Left cardiac atrium (tissue), 4 donors: ENCODE measurements around the gene STARD13. TPM values are rescaled to one million over a fixed set of nuclear protein-coding genes. Genes with fewer than 3 reads are reported as not detected.
A peak's percentile ranks its signal among the peaks of the same experiment; 100 is the strongest.

Source experiments
- ATAC-seq, 2 donors: fragments of 200-7000 bp; cut with Tn5 transposase; one replicate each; pipeline ENCODE4 v1.9.1; 2020; ENCODE audit warnings: mild to moderate bottlenecking in 2 of 2, moderate library complexity in 2 of 2
- DNase-seq: peaks from one replicate; pipeline ENCODE4 v3.0.0-alpha.2; 2020
- intact Hi-C, 2 donors: fragments of 100-400 bp; cut with DNase I; formaldehyde crosslinking; loops; one replicate each; pipeline versions ENCODE4 v1.14.1 to v1.15.1; 2022 to 2023
- total RNA-seq, 2 donors: library from RNA; stranded (reverse); fragmentation: NEBNext Ultra II Directional; extraction: Animal tissue kit (Norgen Biotek cat#: 25700); gene quantifications; one replicate each; pipeline ENCODE4 v1.2.1, GENCODE V29; 2021
- donor health status: DM: no; HTN: yes; CAD: no.
- donor health status: DM: no; HTN: yes; CAD: no; lungs with severe emphysema.
- donor health status: DM: yes; HTN: yes; CAD: no.
- donor health status: Dilated cardiomyopathy.

STARD13 gene
- total RNA-seq, 2 donors from 2014 or later: 26.8 to 33.3 TPM

GRCh38 chr13:33119856-33120543 lies 165.6 kb downstream of the STARD13 start:
- intact Hi-C loops: loop anchor here in 1 of 2 donors (10.0 kb wide), 1 partner anchor 55 kb away; no protein-coding TSS in a partner anchor
- DNase-seq: no peak
- no peak for ATAC-seq

- intact Hi-C loops: no loop called here
- DNase-seq: no peak
- ATAC-seq: no peak
These were observed 166.4 kb downstream of the STARD13 start for GRCh38 chr13:33119022-33119781.

GRCh38 chr13:33116321-33117010 lies 169.1 kb downstream of the STARD13 start:
- ATAC-seq (no peak), DNase-seq (no peak)
- intact Hi-C loops: no loop called here

- no peak for ATAC-seq
- no peak for DNase-seq
- intact Hi-C loops: no loop called here
These were observed 170.3 kb downstream of the STARD13 start for GRCh38 chr13:33115274-33115673.

- ATAC-seq: no peak
- intact Hi-C loops: no loop called here
- no peak for DNase-seq
These were observed 171.4 kb downstream of the STARD13 start for GRCh38 chr13:33114146-33114545.

GRCh38 chr13:33112766-33113165 lies 172.8 kb downstream of the STARD13 start:
- intact Hi-C loops: no loop called here
- no peak for DNase-seq
- peak in 1 of 2 donors; percentile 19 for ATAC-seq

- no peak for ATAC-seq
- no peak for DNase-seq
- intact Hi-C loops: no loop called here
These were observed 174.0 kb downstream of the STARD13 start for GRCh38 chr13:33111414-33112110.

GRCh38 chr13:33110713-33111413 lies 174.7 kb downstream of the STARD13 start:
- intact Hi-C loops: no loop called here
- ATAC-seq (peak; percentile 66 to 67), DNase-seq (peak; percentile 72)

- ATAC-seq: peak; percentile 17 to 32
- intact Hi-C loops: no loop called here
These were observed 175.2 kb downstream of the STARD13 start for GRCh38 chr13:33110386-33110712.

GRCh38 chr13:33109801-33110200 lies 175.8 kb downstream of the STARD13 start:
- intact Hi-C loops: no loop called here
- no peak for DNase-seq
- ATAC-seq: no peak

More at GRCh38 chr13:33110386-33110712, 175.2 kb downstream of the STARD13 start:
- DNase-seq: no peak

- intact Hi-C loops: no loop called here
- ATAC-seq: peak; percentile 19 to 28
- DNase-seq: no peak
These were observed 176.3 kb downstream of the STARD13 start for GRCh38 chr13:33109271-33109697.

GRCh38 chr13:33108620-33109019 lies 176.9 kb downstream of the STARD13 start:
- intact Hi-C loops: no loop called here
- DNase-seq (no peak), ATAC-seq (peak in 1 of 2 donors; percentile 36)

- intact Hi-C loops: no loop called here
These were observed 178.2 kb downstream of the STARD13 start for GRCh38 chr13:33107361-33107760.

GRCh38 chr13:33106656-33107360 lies 178.7 kb downstream of the STARD13 start:
- ATAC-seq (no peak), DNase-seq (no peak)
- intact Hi-C loops: no loop called here

More at GRCh38 chr13:33107361-33107760, 178.2 kb downstream of the STARD13 start:
- ATAC-seq (no peak), DNase-seq (no peak)

GRCh38 chr13:33105387-33106005 lies 180.1 kb downstream of the STARD13 start:
- intact Hi-C loops: no loop called here
- DNase-seq (no peak), ATAC-seq (peak; percentile 42 to 44)

- ATAC-seq (no peak), DNase-seq (no peak)
- intact Hi-C loops: no loop called here
These were observed 182.1 kb downstream of the STARD13 start for GRCh38 chr13:33103457-33103856.

- intact Hi-C loops: no loop called here
- ATAC-seq (no peak), DNase-seq (no peak)
These were observed 183.7 kb downstream of the STARD13 start for GRCh38 chr13:33101835-33102234.

- intact Hi-C loops: no loop called here
- DNase-seq: no peak
- ATAC-seq: no peak
These were observed 184.7 kb downstream of the STARD13 start for GRCh38 chr13:33100886-33101285.
